Activated T-helper 1 cell treated with Interleukin-2 at 50 U/mL for 16 hours (primary cell): Measurements from ENCODE around the gene MAGED2.
"Not testable (repeated sequence)": the region's sequence is repeated elsewhere in the genome, so short reads cannot be mapped to it uniquely, and the experiment has no call there.

Experiments used
- DNase-seq: peaks from one replicate; pipeline ENCODE4 v3.0.0-alpha.2; 2020; ENCODE audit warnings: low read depth

The MAGED2 gene

DNA sequence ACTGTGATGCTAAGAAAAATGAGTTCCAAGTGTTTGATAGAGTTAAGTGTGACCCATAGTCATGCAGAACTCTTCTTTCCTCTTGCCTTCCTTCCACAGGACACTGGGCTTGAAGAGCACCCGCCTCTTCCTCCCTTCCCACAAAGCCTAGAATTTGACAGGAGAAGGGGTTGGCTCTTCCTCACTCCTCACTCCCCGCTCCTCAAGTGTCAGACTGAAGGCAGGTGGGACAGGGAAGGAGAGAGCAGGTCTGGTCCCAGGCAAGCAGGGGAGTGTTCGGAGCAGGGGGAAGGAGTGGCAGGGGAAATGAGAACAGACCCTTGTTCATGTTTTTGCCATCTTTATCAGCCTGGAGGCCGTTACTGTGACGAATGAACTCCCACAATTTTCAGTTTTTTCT, 10.7 kb downstream of the MAGED2 start:
- DNase-seq = no peak

DNA sequence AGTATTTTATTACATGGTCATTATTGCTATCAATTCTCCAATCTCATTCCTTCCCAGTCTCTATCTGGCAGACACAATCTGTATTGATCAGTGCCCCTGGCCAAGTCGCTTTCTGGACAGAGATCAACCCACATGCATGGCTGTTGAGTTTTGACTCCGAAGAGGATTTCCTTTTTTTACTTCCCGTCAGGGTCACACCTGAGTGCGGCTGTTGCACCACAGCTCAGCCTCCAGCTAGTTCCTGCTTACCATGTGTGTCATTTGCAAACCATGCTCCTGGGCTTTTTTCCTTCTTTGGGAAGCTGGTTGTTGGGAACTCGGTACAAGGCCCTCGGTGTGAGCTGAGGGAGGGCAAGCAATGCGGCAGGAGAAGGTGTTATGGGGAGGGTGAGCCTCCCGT, 11.7 kb downstream of the MAGED2 start:
- no peak for DNase-seq

GRCh38 chrX:54820737-54821136, 13.2 kb downstream of the MAGED2 start:
- no peak for DNase-seq

DNA sequence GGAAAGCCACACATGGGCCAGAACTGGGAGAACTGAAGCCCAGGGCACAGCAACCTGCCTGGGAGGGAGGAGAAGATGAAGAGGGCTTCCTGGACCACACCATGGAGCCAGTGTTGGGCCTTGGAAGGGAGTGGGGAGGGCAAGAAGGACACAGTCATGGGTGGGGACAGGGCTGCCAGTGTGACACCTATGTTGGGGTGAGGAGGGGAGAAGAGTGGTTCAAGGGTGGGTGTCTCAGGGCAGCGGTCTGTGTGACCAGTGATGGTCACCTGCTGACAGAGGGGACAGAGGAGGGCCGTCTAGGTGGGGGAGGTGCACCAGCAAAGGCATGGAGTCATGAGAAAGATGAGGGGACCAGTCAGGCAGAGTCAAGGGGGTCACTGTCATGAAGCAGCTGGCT, 13.8 kb downstream of the MAGED2 start:
- DNase-seq = no peak

- DNase-seq = no peak
Measured at GRCh38 chrX:54824195-54824594, 16.6 kb downstream of the MAGED2 start.

GRCh38 chrX:54824722-54825121, 17.2 kb downstream of the MAGED2 start:
- DNase-seq = no peak

- peak; percentile 9 for DNase-seq
Measured at GRCh38 chrX:54825716-54826438, 18.3 kb downstream of the MAGED2 start.

- DNase-seq = no peak
Measured at GRCh38 chrX:54826598-54826997, 19.1 kb downstream of the MAGED2 start.

GRCh38 chrX:54838583-54838982, 31.0 kb downstream of the MAGED2 start:
- DNase-seq = no peak

GRCh38 chrX:54841184-54841874, 33.8 kb downstream of the MAGED2 start:
- DNase-seq = not testable (repeated sequence)

DNA sequence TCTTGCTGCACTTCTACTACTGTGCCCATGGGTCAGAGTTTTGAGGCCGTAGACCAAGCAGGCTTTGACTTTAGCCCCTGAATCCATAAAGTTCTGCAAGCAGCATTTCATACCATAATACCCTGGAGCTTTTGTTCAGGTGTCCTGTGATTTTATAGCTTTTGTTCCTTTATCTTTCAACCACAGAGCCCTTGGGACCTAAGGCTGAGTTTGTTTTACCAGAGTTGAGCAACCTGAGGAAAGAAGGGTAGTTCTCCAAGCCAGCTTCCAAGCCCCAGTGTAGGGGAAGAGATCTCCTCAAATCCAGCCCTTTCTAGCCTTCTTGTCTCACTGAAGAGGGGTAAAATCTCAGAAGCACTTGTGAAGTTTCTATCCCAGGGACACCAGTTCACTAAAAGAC, 35.1 kb downstream of the MAGED2 start:
- DNase-seq = no peak

- no peak for DNase-seq
Measured at GRCh38 chrX:54843050-54843449, 35.5 kb downstream of the MAGED2 start.

DNA sequence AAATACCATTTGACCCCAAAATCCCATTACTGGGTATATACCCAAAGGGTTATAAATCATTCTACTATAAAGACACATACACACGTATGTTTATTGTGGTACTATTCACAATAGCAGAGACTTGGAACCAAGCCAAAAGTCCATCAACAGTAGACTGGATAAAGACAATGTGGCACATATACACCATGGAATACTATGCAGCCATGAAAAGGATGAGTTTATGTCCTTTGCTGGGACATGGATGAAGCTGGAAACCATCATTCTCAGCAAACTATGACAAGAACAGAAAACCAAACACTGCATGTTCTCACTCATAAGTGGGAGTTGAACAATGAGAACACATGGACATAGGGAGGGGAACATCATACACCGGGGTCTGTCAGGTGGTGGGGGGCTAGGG, 40.2 kb downstream of the MAGED2 start:
- DNase-seq = not testable (repeated sequence)

- no peak for DNase-seq
Measured at GRCh38 chrX:54865208-54865607, 57.7 kb downstream of the MAGED2 start.
